Measurements from ENCODE around the gene ITPR1.

ITPR1 gene

GRCh38 chr3:4551051-4551711, 58.0 kb downstream of the ITPR1 start:
- DNase-seq (ENCODE audit: low read depth): no peak
- TF ChIP-seq POLR2A (IDR thresholded peaks at IDR 0.05; ENCODE audit: extremely low read depth, insufficient read length) (no peak), CTCF (IDR thresholded peaks at IDR 0.05; ENCODE audit: low read depth, low read length) (no peak), MAX (IDR thresholded peaks at IDR 0.05; ENCODE audit: low read depth, low read length) (no peak), MYC (IDR thresholded peaks at IDR 0.05; ENCODE audit: low read depth, low read length) (no peak)
- no peak overlapping the region for H3K4me3 ChIP-seq (ENCODE audit: low read depth, low read length)

- DNase-seq (ENCODE audit: low read depth): no peak
Measured at GRCh38 chr3:4551794-4552442, 58.8 kb downstream of the ITPR1 start.

GRCh38 chr3:4552811-4553210, 59.7 kb downstream of the ITPR1 start:
- TF ChIP-seq CTCF (IDR thresholded peaks at IDR 0.05; ENCODE audit: low read depth, low read length) (no peak), POLR2A (IDR thresholded peaks at IDR 0.05; ENCODE audit: extremely low read depth, insufficient read length) (no peak), MYC (IDR thresholded peaks at IDR 0.05; ENCODE audit: low read depth, low read length) (no peak), MAX (IDR thresholded peaks at IDR 0.05; ENCODE audit: low read depth, low read length) (no peak)
- no peak overlapping the region for H3K4me3 ChIP-seq (ENCODE audit: low read depth, low read length)
- no peak for DNase-seq (ENCODE audit: low read depth)

More at GRCh38 chr3:4551794-4552442, 58.8 kb downstream of the ITPR1 start:
- TF ChIP-seq MYC (IDR thresholded peaks at IDR 0.05; ENCODE audit: low read depth, low read length) (no peak), POLR2A (IDR thresholded peaks at IDR 0.05; ENCODE audit: extremely low read depth, insufficient read length) (no peak), CTCF (IDR thresholded peaks at IDR 0.05; ENCODE audit: low read depth, low read length) (no peak), MAX (IDR thresholded peaks at IDR 0.05; ENCODE audit: low read depth, low read length) (no peak)
- H3K4me3 ChIP-seq (ENCODE audit: low read depth, low read length): no peak overlapping the region

- no peak overlapping the region for H3K4me3 ChIP-seq (ENCODE audit: low read depth, low read length)
- TF ChIP-seq POLR2A (IDR thresholded peaks at IDR 0.05; ENCODE audit: extremely low read depth, insufficient read length): no peak
- TF ChIP-seq MAX (IDR thresholded peaks at IDR 0.05; ENCODE audit: low read depth, low read length): no peak
- TF ChIP-seq CTCF (IDR thresholded peaks at IDR 0.05; ENCODE audit: low read depth, low read length): no peak
- TF ChIP-seq MYC (IDR thresholded peaks at IDR 0.05; ENCODE audit: low read depth, low read length): no peak
- no peak for DNase-seq (ENCODE audit: low read depth)
Measured at GRCh38 chr3:4561661-4562060, 68.5 kb downstream of the ITPR1 start.

- TF ChIP-seq POLR2A (IDR thresholded peaks at IDR 0.05; ENCODE audit: extremely low read depth, insufficient read length): no peak
- TF ChIP-seq MAX (IDR thresholded peaks at IDR 0.05; ENCODE audit: low read depth, low read length): no peak
- TF ChIP-seq MYC (IDR thresholded peaks at IDR 0.05; ENCODE audit: low read depth, low read length): no peak
- no peak for TF ChIP-seq CTCF (IDR thresholded peaks at IDR 0.05; ENCODE audit: low read depth, low read length)
- no peak overlapping the region for H3K4me3 ChIP-seq (ENCODE audit: low read depth, low read length)
- no peak for DNase-seq (ENCODE audit: low read depth)
Measured at GRCh38 chr3:4562595-4562994, 69.4 kb downstream of the ITPR1 start.

Measured in NB4 (cell line).